OCI-LY1 (cell line): ENCODE results near the gene SSBP4.

Experiments
- EZH2 ChIP-seq: fragments of 200-600 bp; sonication (generic), shearing (Covaris generic); IDR thresholded peaks from 2 replicates; pipeline ENCODE4 v1.8.0; 2017; ENCODE audit warnings: borderline replicate concordance, mixed run types, mild to moderate bottlenecking, antibody characterized with exemption, low read length, moderate library complexity, mixed read lengths
- TF ChIP-seq, protein P1 (sequence below): fragments of 200-600 bp; sonication (generic), shearing (Covaris generic); IDR thresholded peaks from 2 replicates; pipeline ENCODE4 v1.5.1; 2017; ENCODE audit warnings: mild to moderate bottlenecking, antibody characterized with exemption, low read length, moderate library complexity, mixed read lengths

- TF ChIP-seq, protein P1, sequence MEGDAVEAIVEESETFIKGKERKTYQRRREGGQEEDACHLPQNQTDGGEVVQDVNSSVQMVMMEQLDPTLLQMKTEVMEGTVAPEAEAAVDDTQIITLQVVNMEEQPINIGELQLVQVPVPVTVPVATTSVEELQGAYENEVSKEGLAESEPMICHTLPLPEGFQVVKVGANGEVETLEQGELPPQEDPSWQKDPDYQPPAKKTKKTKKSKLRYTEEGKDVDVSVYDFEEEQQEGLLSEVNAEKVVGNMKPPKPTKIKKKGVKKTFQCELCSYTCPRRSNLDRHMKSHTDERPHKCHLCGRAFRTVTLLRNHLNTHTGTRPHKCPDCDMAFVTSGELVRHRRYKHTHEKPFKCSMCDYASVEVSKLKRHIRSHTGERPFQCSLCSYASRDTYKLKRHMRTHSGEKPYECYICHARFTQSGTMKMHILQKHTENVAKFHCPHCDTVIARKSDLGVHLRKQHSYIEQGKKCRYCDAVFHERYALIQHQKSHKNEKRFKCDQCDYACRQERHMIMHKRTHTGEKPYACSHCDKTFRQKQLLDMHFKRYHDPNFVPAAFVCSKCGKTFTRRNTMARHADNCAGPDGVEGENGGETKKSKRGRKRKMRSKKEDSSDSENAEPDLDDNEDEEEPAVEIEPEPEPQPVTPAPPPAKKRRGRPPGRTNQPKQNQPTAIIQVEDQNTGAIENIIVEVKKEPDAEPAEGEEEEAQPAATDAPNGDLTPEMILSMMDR = no peak
- TF ChIP-seq EZH2 = no peak
Observed at GRCh38 chr19:18392417-18392816, 26.8 kb upstream of the SSBP4 start.
